Stomach (tissue), 9 donors: Measurements from ENCODE around the gene FAM13B. TPM values are rescaled to one million over a fixed set of nuclear protein-coding genes. Genes with fewer than 3 reads are reported as not detected.

Source experiments
- DNase-seq, 2 donors: peaks; one replicate each; pipeline versions ENCODE4 v3.0.0 to v3.0.0-alpha.2; 2013 to 2019
- H3K27ac ChIP-seq, 5 donors: fragments of 200-600 bp in 4 of 5; sonication (generic) in 4 of 5; one replicate each; pipeline ENCODE4 v1.5.1; 2013 to 2019; ENCODE audit warnings: mild to moderate bottlenecking in 1 of 5, moderate library complexity in 1 of 5
- H3K27me3 ChIP-seq, 3 donors: fragments of 200-600 bp; sonication (generic); one replicate each; pipeline ENCODE4 v1.5.1; 2017 to 2019; ENCODE audit warnings: mixed run types in 1 of 3
- H3K36me3 ChIP-seq, 4 donors: fragments of 200-600 bp; sonication (generic); 1 replicate in 3 of 4; 2 replicates in 1 of 4; pipeline ENCODE4 v1.5.1; 2016 to 2019
- H3K4me1 ChIP-seq, 4 donors: fragments of 200-600 bp; sonication (generic); one replicate each; pipeline ENCODE4 v1.5.1; 2016 to 2019
- H3K4me3 ChIP-seq, 4 donors: fragments of 200-600 bp; sonication (generic) in 3 of 4; one replicate each; pipeline ENCODE4 v1.5.1; 2016 to 2019; ENCODE audit warnings: mild to moderate bottlenecking in 1 of 4
- H3K9me3 ChIP-seq, 4 donors: fragments of 200-600 bp; sonication (generic); one replicate each; pipeline ENCODE4 v1.5.1; 2016 to 2019
- CTCF ChIP-seq, 7 experiments: fragments of 450-650 bp in 4 of 7; fragments of 200-600 bp in 3 of 7; sonication (generic) in 3 of 7; IDR thresholded peaks; one replicate each; pipeline ENCODE4 v1.5.1; 2016 to 2019; ENCODE audit warnings: antibody characterized with exemption in 7 of 7, control low read depth in 2 of 7, mild to moderate bottlenecking in 1 of 7
- EP300 ChIP-seq: sonication (generic); formaldehyde crosslinking; IDR thresholded peaks from one replicate; pipeline ENCODE4 v1.6.1; 2017; ENCODE audit warnings: antibody characterized with exemption
- POLR2A ChIP-seq, 4 donors: fragments of 450-650 bp; IDR thresholded peaks; one replicate each; pipeline ENCODE4 v1.6.1; 2016; ENCODE audit warnings: antibody characterized with exemption in 4 of 4, control low read depth in 2 of 4, mild to moderate bottlenecking in 1 of 4, moderate library complexity in 1 of 4
- POLR2AphosphoS5 ChIP-seq, 3 donors: sonication (generic); formaldehyde crosslinking; IDR thresholded peaks; one replicate each; pipeline ENCODE4 v1.6.1; 2016; ENCODE audit warnings: antibody characterized with exemption in 3 of 3
- WGBS, 5 donors: extraction: QIAGEN DNeasy Blood & Tissue Kit in 3 of 5; methylation state at CpG; one replicate each; pipeline versions ENCODE4 v1.1.5 to v1.1.7; 2013 to 2018; 5-methylcytosine and 5-hydroxymethylcytosine counted together
- intact Hi-C: fragments of 100-400 bp; cut with DNase I; formaldehyde crosslinking; loops from one replicate; pipeline ENCODE4 v1.15.1; 2023; ENCODE audit warnings: low total_unique reads
- polyA plus RNA-seq, 3 donors: library from polyadenylated mRNA; stranded (reverse); fragments of 200-250 nt; gene quantifications; one replicate each; pipeline ENCODE4 v1.2.3, GENCODE V29; 2013
- total RNA-seq, 5 donors: library from RNA; depleted of rRNA; stranded (reverse); fragments of >200 nt; gene quantifications; one replicate each; pipeline versions ENCODE4 v1.1.0 to v1.2.3, GENCODE V29; 2014 to 2016
- donor health status: healthy with polysubstance abuse.
- donor health status: Bipolar disorder and iron deficiency.
- donor health status: healthy.

Gene FAM13B
- total and polyA plus RNA-seq, 8 donors: 7.0 to 66.6 (median 24.2) TPM

GRCh38 chr5:138065102-138065501 is 32.2 kb upstream of the FAM13B start:
- WGBS, 5 donors: 58 to 74% (median 64%) methylated on average over 5 of the region's 5 CpGs
- peaks cover 0 to 6% (median 0%) of the 10 kb centered on the region in 4 donors for H3K4me1 ChIP-seq
- no peaks in the 10 kb centered on the region for H3K9me3 ChIP-seq
- no peak overlapping the region for H3K4me3 ChIP-seq
- H3K27me3 ChIP-seq: no peaks in the 10 kb centered on the region
- TF ChIP-seq CTCF (IDR thresholded peaks at IDR 0.05): peak in 1 of 7 experiments; percentile 5
- TF ChIP-seq POLR2AphosphoS5 (IDR thresholded peaks at IDR 0.05): no peak
- no peaks in the 10 kb centered on the region for H3K36me3 ChIP-seq
- DNase-seq: no peak
- intact Hi-C loops: no loop called here
- no peak overlapping the region for H3K27ac ChIP-seq

DNA sequence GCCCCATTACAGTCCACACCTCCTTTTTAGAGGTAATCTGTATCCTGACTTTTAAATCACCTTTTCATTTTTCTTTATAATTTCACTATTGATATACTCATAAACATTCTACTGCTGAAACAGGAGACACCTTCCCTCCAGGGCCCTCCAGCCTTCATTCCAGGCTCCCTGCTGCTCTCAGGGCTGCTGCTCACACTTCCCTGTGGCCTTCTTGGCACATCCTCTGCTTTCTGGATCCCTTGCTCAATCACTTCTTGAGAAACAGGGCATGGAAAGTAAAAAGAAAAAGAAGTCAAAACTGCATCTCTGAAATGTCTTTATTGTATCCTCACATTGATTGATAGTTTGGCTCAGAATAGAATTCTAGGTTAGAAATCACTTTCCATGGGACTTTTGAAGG is 31.6 kb upstream of the FAM13B start:
- intact Hi-C loops: no loop called here
- no peak for TF ChIP-seq POLR2A (IDR thresholded peaks at IDR 0.05)
- no peak for TF ChIP-seq CTCF (IDR thresholded peaks at IDR 0.05)
- TF ChIP-seq POLR2AphosphoS5 (IDR thresholded peaks at IDR 0.05): no peak
- no peak for TF ChIP-seq EP300
- Histone ChIP-seq H3K27ac (no peak overlapping the region), H3K4me3 (no peak overlapping the region), H3K36me3 (no peaks in the 10 kb centered on the region), H3K9me3 (no peaks in the 10 kb centered on the region), H3K27me3 (no peaks in the 10 kb centered on the region), H3K4me1 (peaks cover 0 to 6% (median 0%) of the 10 kb centered on the region in 4 donors)
- no peak for DNase-seq

DNA sequence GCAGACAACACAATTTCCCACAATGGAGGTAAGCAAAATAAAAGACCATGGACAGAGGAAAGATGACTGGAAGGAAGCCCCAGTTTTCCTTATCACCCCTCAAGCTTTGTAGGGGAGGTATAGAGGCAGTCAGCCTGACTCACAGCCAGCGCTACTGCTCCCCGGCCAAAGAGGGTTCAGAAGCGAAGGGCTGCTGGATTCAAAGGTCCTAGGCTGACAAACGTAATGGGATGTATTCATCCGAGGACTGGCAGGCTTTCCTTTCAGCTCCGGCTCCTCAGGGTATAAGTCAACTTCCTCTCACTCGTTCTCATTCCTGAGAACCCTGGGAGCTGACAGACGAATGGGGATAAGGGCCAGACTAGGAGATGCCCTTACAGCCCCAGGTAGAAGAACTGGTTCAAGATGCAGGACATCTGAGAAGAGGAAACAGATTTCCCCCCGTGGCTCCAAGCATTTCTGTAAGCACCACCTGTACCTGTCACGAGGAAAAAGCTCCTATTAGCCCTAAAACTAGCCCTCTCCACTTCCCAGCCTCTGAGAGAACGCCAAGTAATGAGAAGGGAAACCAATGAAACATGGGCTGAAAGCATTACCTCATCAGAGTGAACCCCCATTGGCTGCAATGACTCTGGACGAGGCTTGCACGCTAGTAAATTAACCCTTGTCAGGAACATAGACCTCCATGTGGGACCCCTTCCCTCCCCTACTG is 22.1 kb upstream of the FAM13B start:
- intact Hi-C loops: no loop called here
- Histone ChIP-seq H3K4me3 (no peak overlapping the region), H3K27ac (no peak overlapping the region), H3K9me3 (no peaks in the 10 kb centered on the region), H3K4me1 (peaks cover 0 to 11% (median 0%) of the 10 kb centered on the region in 4 donors), H3K27me3 (peaks cover 0 to 5% (median 0%) of the 10 kb centered on the region in 3 donors), H3K36me3 (no peaks in the 10 kb centered on the region)
- TF ChIP-seq POLR2AphosphoS5 (IDR thresholded peaks at IDR 0.05): no peak
- TF ChIP-seq POLR2A (IDR thresholded peaks at IDR 0.05): no peak
- no peak for TF ChIP-seq EP300
- TF ChIP-seq CTCF (IDR thresholded peaks at IDR 0.05): no peak
- DNase-seq: peak in 1 of 2 donors; percentile 55
- 19 to 31% (median 25%) methylated on average over 12 to 13 of the region's 13 CpGs for WGBS, 5 donors

DNA sequence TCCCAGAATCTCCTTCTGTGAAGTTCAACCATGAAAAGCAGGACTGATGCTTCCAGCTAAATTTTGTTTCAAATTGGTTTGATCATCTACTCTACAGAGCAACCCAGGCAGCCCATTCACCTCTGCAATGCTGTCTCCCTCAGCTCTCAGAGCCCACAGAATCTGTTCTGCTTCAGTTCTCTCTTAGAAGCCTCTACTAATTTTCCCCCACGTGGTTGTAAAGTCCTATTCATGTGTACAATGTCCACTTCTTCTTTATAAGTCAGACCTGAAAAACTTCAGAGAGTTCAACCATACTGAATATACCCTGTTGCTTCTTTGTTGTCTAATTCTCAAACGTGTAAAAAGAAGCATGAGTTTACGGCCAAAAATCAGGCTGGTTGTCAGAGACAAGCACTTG is 21.3 kb upstream of the FAM13B start:
- WGBS, 5 donors: 35 to 48% (median 43%) methylated on average over 3 of the region's 3 CpGs

More for the DNA sequence above, 21.3 kb upstream of the FAM13B start:
- intact Hi-C loops: no loop called here
- H3K4me1 ChIP-seq: peaks cover 0 to 11% (median 0%) of the 10 kb centered on the region in 4 donors
- H3K27me3 ChIP-seq: peaks cover 0 to 5% (median 0%) of the 10 kb centered on the region in 3 donors
- no peak for DNase-seq
- no peaks in the 10 kb centered on the region for H3K36me3 ChIP-seq
- H3K27ac ChIP-seq: no peak overlapping the region
- no peak overlapping the region for H3K4me3 ChIP-seq
- TF ChIP-seq EP300: no peak
- TF ChIP-seq POLR2AphosphoS5 (IDR thresholded peaks at IDR 0.05): no peak
- TF ChIP-seq POLR2A (IDR thresholded peaks at IDR 0.05): no peak
- TF ChIP-seq CTCF (IDR thresholded peaks at IDR 0.05): no peak
- H3K9me3 ChIP-seq: no peaks in the 10 kb centered on the region
